Mucosa of rectum (tissue), 2 donors: Measurements from ENCODE around the gene B4GALT4.
"Not testable (repeated sequence)": the region's sequence is repeated elsewhere in the genome, so short reads cannot be mapped to it uniquely, and the experiment has no call there.

Experiments
- H3K27ac ChIP-seq, 2 donors: one replicate each; pipeline ENCODE4 v1.7.0; 2013; ENCODE audit warnings: inconsistent platforms in 2 of 2, low read depth in 2 of 2, low read length in 2 of 2
- H3K27me3 ChIP-seq, 2 donors: one replicate each; pipeline ENCODE4 v1.7.0; 2013; ENCODE audit warnings: low read length in 2 of 2; ENCODE audit not compliant: control insufficient read depth in 2 of 2, insufficient read depth in 2 of 2
- H3K36me3 ChIP-seq, 2 donors: one replicate each; pipeline ENCODE4 v1.7.0; 2013; ENCODE audit warnings: low read length in 2 of 2; ENCODE audit not compliant: control insufficient read depth in 2 of 2, insufficient read depth in 2 of 2
- H3K4me1 ChIP-seq, 2 donors: one replicate each; pipeline ENCODE4 v1.7.0; 2013; ENCODE audit warnings: low read length in 2 of 2, mild to moderate bottlenecking in 1 of 2; ENCODE audit not compliant: control insufficient read depth in 2 of 2, insufficient read depth in 2 of 2
- H3K4me3 ChIP-seq, 2 donors: one replicate each; pipeline ENCODE4 v1.7.0; 2013; ENCODE audit warnings: low read length in 2 of 2
- H3K9ac ChIP-seq, 2 donors: one replicate each; pipeline ENCODE4 v1.7.0; 2013; ENCODE audit warnings: low read length in 2 of 2, low read depth in 1 of 2, mild to moderate bottlenecking in 1 of 2
- H3K9me3 ChIP-seq, 2 donors: one replicate each; pipeline ENCODE4 v1.7.0; 2013; ENCODE audit warnings: low read length in 2 of 2; ENCODE audit not compliant: control insufficient read depth in 2 of 2
- donor health status: healthy.
- donor health status: Normal muscosa, but diverticular disease.

Gene B4GALT4, protein sequence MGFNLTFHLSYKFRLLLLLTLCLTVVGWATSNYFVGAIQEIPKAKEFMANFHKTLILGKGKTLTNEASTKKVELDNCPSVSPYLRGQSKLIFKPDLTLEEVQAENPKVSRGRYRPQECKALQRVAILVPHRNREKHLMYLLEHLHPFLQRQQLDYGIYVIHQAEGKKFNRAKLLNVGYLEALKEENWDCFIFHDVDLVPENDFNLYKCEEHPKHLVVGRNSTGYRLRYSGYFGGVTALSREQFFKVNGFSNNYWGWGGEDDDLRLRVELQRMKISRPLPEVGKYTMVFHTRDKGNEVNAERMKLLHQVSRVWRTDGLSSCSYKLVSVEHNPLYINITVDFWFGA

GRCh38 chr3:119240591-119241434, at the start of gene B4GALT4:
B4GALT4 (minus strand) TSS chr3:119240878; CDS start chr3:119230099, 10,779 bp downstream.
- Histone ChIP-seq H3K36me3 (peaks cover 11 to 14% of the 10 kb centered on the region in 2 donors), H3K27me3 (no peaks in the 10 kb centered on the region), H3K9me3 (no peaks in the 10 kb centered on the region), H3K4me3 (peak within 1 kb of the TSS; percentile 82 to 87), H3K9ac (peak within 1 kb of the TSS; percentile 87 to 88), H3K4me1 (peaks cover 13 to 19% of the 10 kb centered on the region in 2 donors), H3K27ac (peak within 1 kb of the TSS; percentile 96)

- Histone ChIP-seq H3K4me3 (no peak overlapping the region), H3K27ac (no peak overlapping the region), H3K9ac (no peak overlapping the region), H3K9me3 (peaks cover 0 to 5% of the 10 kb centered on the region in 2 donors), H3K4me1 (peaks cover 8 to 9% of the 10 kb centered on the region in 2 donors), H3K36me3 (no peaks in the 10 kb centered on the region), H3K27me3 (no peaks in the 10 kb centered on the region)
Observed at GRCh38 chr3:119289404-119289770, 48.7 kb upstream of the B4GALT4 start.

DNA sequence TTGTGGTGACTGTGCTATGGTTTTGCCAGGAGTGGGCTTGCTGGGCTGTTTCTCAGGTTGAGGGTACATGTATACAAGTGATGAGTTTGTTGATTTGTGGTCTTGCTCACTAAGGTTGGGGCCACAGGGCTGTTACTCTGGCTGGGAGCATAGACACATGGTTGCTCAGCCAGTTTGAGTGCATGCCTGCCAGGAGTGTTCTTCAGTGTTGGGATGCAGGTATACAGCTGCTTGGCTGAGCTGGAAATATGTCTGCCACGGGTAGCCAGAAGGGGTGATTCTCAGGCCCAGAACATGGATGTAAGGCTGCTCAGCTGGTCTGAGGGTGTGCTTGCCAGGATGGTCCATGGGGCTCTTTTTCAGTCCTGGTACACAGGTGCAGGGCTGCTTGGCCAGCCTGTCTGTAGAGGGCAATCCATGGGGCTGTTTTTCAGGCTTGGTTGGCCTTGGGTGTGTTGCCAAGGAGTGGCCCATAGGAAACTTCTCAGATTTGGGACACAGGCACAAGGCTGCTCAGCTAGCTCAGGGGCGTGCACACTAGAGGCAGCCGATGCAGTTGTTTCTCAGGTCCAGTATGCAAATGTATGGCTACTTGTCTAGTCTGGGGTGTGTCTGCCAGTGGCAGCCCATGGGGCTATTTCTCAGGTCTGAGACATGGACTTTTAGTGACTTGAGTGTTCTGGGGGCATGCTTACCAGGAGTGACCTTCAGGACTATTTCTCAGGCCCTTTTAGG, 48.2 kb upstream of the B4GALT4 start:
- H3K27ac ChIP-seq: no peak overlapping the region
- no peak overlapping the region for H3K9ac ChIP-seq

DNA sequence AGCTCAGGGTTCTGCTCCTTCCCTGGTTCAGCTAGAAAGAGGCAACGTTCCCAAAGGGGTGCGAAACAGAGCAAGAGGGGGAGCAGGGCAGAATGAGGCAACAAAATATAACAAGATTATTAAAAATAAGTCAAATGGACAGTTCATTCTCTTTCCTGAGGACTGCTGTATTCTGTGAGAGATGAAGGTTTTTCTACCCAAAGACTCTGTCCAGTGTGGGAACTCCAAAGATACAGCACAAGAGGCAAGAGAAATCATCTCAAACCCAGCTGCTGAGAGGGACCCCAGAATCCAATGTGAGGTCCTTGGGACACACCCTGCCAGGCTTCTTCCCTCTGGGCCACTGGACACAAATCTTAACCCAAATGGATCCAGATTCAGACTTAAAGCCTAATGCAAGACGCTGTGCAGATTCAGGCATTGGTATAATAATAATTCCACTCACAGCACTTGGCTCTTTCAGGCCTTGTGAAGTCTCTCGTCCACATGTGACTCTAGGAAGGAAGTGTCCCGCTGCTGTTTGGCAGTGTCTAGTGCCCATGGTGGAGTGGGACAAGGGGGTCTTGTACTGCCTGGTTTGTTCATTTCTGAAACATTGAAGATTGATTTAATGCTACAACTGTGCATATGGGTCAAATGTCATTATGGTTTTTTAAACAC, 39.0 kb upstream of the B4GALT4 start:
- H3K9me3 ChIP-seq: no peaks in the 10 kb centered on the region
- no peaks in the 10 kb centered on the region for H3K4me1 ChIP-seq
- H3K9ac ChIP-seq: no peak overlapping the region
- H3K36me3 ChIP-seq: no peaks in the 10 kb centered on the region
- H3K27me3 ChIP-seq: no peaks in the 10 kb centered on the region
- H3K27ac ChIP-seq: peak overlapping the region; percentile 26 to 48
- no peak overlapping the region for H3K4me3 ChIP-seq

More for the DNA sequence above, 48.2 kb upstream of the B4GALT4 start:
- Histone ChIP-seq H3K36me3 (no peaks in the 10 kb centered on the region), H3K9me3 (peaks cover 0 to 5% of the 10 kb centered on the region in 2 donors), H3K4me1 (peaks cover 7 to 9% of the 10 kb centered on the region in 2 donors), H3K4me3 (no peak overlapping the region), H3K27me3 (no peaks in the 10 kb centered on the region)

GRCh38 chr3:119279101-119279554, 38.5 kb upstream of the B4GALT4 start:
- no peaks in the 10 kb centered on the region for H3K36me3 ChIP-seq
- no peaks in the 10 kb centered on the region for H3K27me3 ChIP-seq
- no peaks in the 10 kb centered on the region for H3K9me3 ChIP-seq
- H3K4me1 ChIP-seq: no peaks in the 10 kb centered on the region
- H3K27ac ChIP-seq: peak overlapping the region in 1 of 2 donors; percentile 48
- H3K9ac ChIP-seq: no peak overlapping the region
- H3K4me3 ChIP-seq: no peak overlapping the region

- H3K27ac ChIP-seq: no peak overlapping the region
Observed at GRCh38 chr3:119276680-119277079, 36.0 kb upstream of the B4GALT4 start.

GRCh38 chr3:119270212-119270611, 29.5 kb upstream of the B4GALT4 start:
- not testable (repeated sequence) for H3K4me3 ChIP-seq, H3K27me3 ChIP-seq, H3K27ac ChIP-seq, H3K4me1 ChIP-seq, H3K36me3 ChIP-seq, H3K9ac ChIP-seq, H3K9me3 ChIP-seq

More at GRCh38 chr3:119276680-119277079, 36.0 kb upstream of the B4GALT4 start:
- no peaks in the 10 kb centered on the region for H3K4me1 ChIP-seq
- H3K36me3 ChIP-seq: no peaks in the 10 kb centered on the region
- H3K27me3 ChIP-seq: no peaks in the 10 kb centered on the region
- H3K9ac ChIP-seq: no peak overlapping the region
- no peak overlapping the region for H3K4me3 ChIP-seq
- no peaks in the 10 kb centered on the region for H3K9me3 ChIP-seq

GRCh38 chr3:119261055-119261454, 20.4 kb upstream of the B4GALT4 start:
- Histone ChIP-seq H3K4me3 (no peak overlapping the region), H3K4me1 (peaks cover 7 to 12% of the 10 kb centered on the region in 2 donors), H3K36me3 (no peaks in the 10 kb centered on the region), H3K9ac (no peak overlapping the region), H3K27me3 (no peaks in the 10 kb centered on the region), H3K9me3 (no peaks in the 10 kb centered on the region), H3K27ac (no peak overlapping the region)

- H3K9ac ChIP-seq: no peak overlapping the region
- H3K9me3 ChIP-seq: no peaks in the 10 kb centered on the region
- no peaks in the 10 kb centered on the region for H3K27me3 ChIP-seq
- H3K36me3 ChIP-seq: no peaks in the 10 kb centered on the region
- H3K4me1 ChIP-seq: peaks cover 7 to 12% of the 10 kb centered on the region in 2 donors
- H3K27ac ChIP-seq: no peak overlapping the region
- no peak overlapping the region for H3K4me3 ChIP-seq
Observed at GRCh38 chr3:119259821-119260220, 19.1 kb upstream of the B4GALT4 start.
